ENCODE results near the gene UBR1.
"Not testable (repeated sequence)": the region's sequence is repeated elsewhere in the genome, so short reads cannot be mapped to it uniquely, and the experiment has no call there.

UBR1 gene

GRCh38 chr15:43042885-43043284, 63.0 kb downstream of the UBR1 start:
- Mint-ChIP-seq H3K4me3 (no peak overlapping the region), H3K27ac (no peak overlapping the region), H3K9me3 (no peaks in the 10 kb centered on the region), H3K4me1 (no peaks in the 10 kb centered on the region), H3K36me3 (peaks cover 90% of the 10 kb centered on the region)
- ATAC-seq (no peak), DNase-seq (ENCODE audit: low spot score in 2 of 2) (no peak)

GRCh38 chr15:43041085-43041484, 64.8 kb downstream of the UBR1 start:
- not testable (repeated sequence) for H3K4me3 Mint-ChIP-seq; ATAC-seq; H3K27ac Mint-ChIP-seq; H3K9me3 Mint-ChIP-seq; DNase-seq (ENCODE audit: low spot score in 2 of 2); H3K4me1 Mint-ChIP-seq
- peaks cover 90% of the 10 kb centered on the region for H3K36me3 Mint-ChIP-seq

GRCh38 chr15:43035240-43035639, 70.6 kb downstream of the UBR1 start:
- H3K4me1 Mint-ChIP-seq; H3K9me3 Mint-ChIP-seq; H3K27ac Mint-ChIP-seq; H3K4me3 Mint-ChIP-seq; ATAC-seq; DNase-seq (ENCODE audit: low spot score in 2 of 2): not testable (repeated sequence)
- peaks cover 91% of the 10 kb centered on the region for H3K36me3 Mint-ChIP-seq

- H3K36me3 Mint-ChIP-seq = peaks cover 96% of the 10 kb centered on the region
- DNase-seq (ENCODE audit: low spot score in 2 of 2) = no peak
- H3K27ac Mint-ChIP-seq = no peak overlapping the region
- no peaks in the 10 kb centered on the region for H3K9me3 Mint-ChIP-seq
- ATAC-seq = no peak
- H3K4me3 Mint-ChIP-seq = no peak overlapping the region
- H3K4me1 Mint-ChIP-seq = no peaks in the 10 kb centered on the region
These were observed 76.4 kb downstream of the UBR1 start for GRCh38 chr15:43029476-43029875.

- DNase-seq (ENCODE audit: low spot score in 2 of 2) (no peak), ATAC-seq (no peak)
- no peaks in the 10 kb centered on the region for H3K4me1 Mint-ChIP-seq
- H3K9me3 Mint-ChIP-seq = no peaks in the 10 kb centered on the region
- peaks cover 96% of the 10 kb centered on the region for H3K36me3 Mint-ChIP-seq
- peak overlapping the region; percentile 68 for H3K27ac Mint-ChIP-seq
- no peak overlapping the region for H3K4me3 Mint-ChIP-seq
These were observed 80.7 kb downstream of the UBR1 start for GRCh38 chr15:43025150-43025549.

GRCh38 chr15:43014671-43015070, 91.2 kb downstream of the UBR1 start:
- H3K4me1 Mint-ChIP-seq = not testable (repeated sequence)

GRCh38 chr15:43009206-43009605, 96.6 kb downstream of the UBR1 start:
- H3K27ac Mint-ChIP-seq = peak overlapping the region; percentile 52
- no peak for DNase-seq (ENCODE audit: low spot score in 2 of 2)
- H3K36me3 Mint-ChIP-seq = peaks cover 64% of the 10 kb centered on the region
- no peak for ATAC-seq
- no peaks in the 10 kb centered on the region for H3K4me1 Mint-ChIP-seq
- no peak overlapping the region for H3K4me3 Mint-ChIP-seq
- no peaks in the 10 kb centered on the region for H3K9me3 Mint-ChIP-seq

More at GRCh38 chr15:43014671-43015070, 91.2 kb downstream of the UBR1 start:
- not testable (repeated sequence) for H3K9me3 Mint-ChIP-seq; DNase-seq (ENCODE audit: low spot score in 2 of 2); H3K4me3 Mint-ChIP-seq; H3K27ac Mint-ChIP-seq; ATAC-seq
- H3K36me3 Mint-ChIP-seq = peaks cover 88% of the 10 kb centered on the region

GRCh38 chr15:43008150-43008549, 97.7 kb downstream of the UBR1 start:
- ATAC-seq = no peak

GRCh38 chr15:43007551-43007950, 98.3 kb downstream of the UBR1 start:
- H3K9me3 Mint-ChIP-seq = no peaks in the 10 kb centered on the region
- peaks cover 62% of the 10 kb centered on the region for H3K36me3 Mint-ChIP-seq
- no peak for ATAC-seq
- H3K27ac Mint-ChIP-seq = no peak overlapping the region
- DNase-seq (ENCODE audit: low spot score in 2 of 2) = no peak
- no peaks in the 10 kb centered on the region for H3K4me1 Mint-ChIP-seq
- no peak overlapping the region for H3K4me3 Mint-ChIP-seq

More at GRCh38 chr15:43008150-43008549, 97.7 kb downstream of the UBR1 start:
- no peaks in the 10 kb centered on the region for H3K9me3 Mint-ChIP-seq
- DNase-seq (ENCODE audit: low spot score in 2 of 2) = no peak
- H3K4me1 Mint-ChIP-seq = no peaks in the 10 kb centered on the region
- no peak overlapping the region for H3K4me3 Mint-ChIP-seq
- no peak overlapping the region for H3K27ac Mint-ChIP-seq
- H3K36me3 Mint-ChIP-seq = peaks cover 61% of the 10 kb centered on the region

- Mint-ChIP-seq H3K27ac (no peak overlapping the region), H3K4me3 (no peak overlapping the region), H3K36me3 (peaks cover 62% of the 10 kb centered on the region), H3K4me1 (no peaks in the 10 kb centered on the region), H3K9me3 (no peaks in the 10 kb centered on the region)
- no peak for ATAC-seq
- DNase-seq (ENCODE audit: low spot score in 2 of 2) = no peak
These were observed 98.8 kb downstream of the UBR1 start for GRCh38 chr15:43006991-43007390.

- not testable (repeated sequence) for H3K4me3 Mint-ChIP-seq; H3K4me1 Mint-ChIP-seq; ATAC-seq; H3K9me3 Mint-ChIP-seq; DNase-seq (ENCODE audit: low spot score in 2 of 2); H3K27ac Mint-ChIP-seq
- H3K36me3 Mint-ChIP-seq = peaks cover 45% of the 10 kb centered on the region
These were observed 100.8 kb downstream of the UBR1 start for GRCh38 chr15:43004886-43005595.

- Mint-ChIP-seq H3K36me3 (peaks cover 70% of the 10 kb centered on the region), H3K27ac (no peak overlapping the region), H3K4me1 (no peaks in the 10 kb centered on the region), H3K9me3 (no peaks in the 10 kb centered on the region), H3K4me3 (no peak overlapping the region)
- ATAC-seq (no peak), DNase-seq (ENCODE audit: low spot score in 2 of 2) (no peak)
These were observed 106.5 kb downstream of the UBR1 start for GRCh38 chr15:42999201-42999779.

GRCh38 chr15:42996871-42997270, 109.0 kb downstream of the UBR1 start:
- Mint-ChIP-seq H3K9me3 (no peaks in the 10 kb centered on the region), H3K27ac (no peak overlapping the region), H3K36me3 (peaks cover 55% of the 10 kb centered on the region), H3K4me1 (no peaks in the 10 kb centered on the region), H3K4me3 (no peak overlapping the region)
- DNase-seq (ENCODE audit: low spot score in 2 of 2) = no peak
- ATAC-seq = no peak

- H3K4me1 Mint-ChIP-seq = no peaks in the 10 kb centered on the region
- DNase-seq (ENCODE audit: low spot score in 2 of 2) (no peak), ATAC-seq (no peak)
- no peaks in the 10 kb centered on the region for H3K9me3 Mint-ChIP-seq
- H3K36me3 Mint-ChIP-seq = peaks cover 74% of the 10 kb centered on the region
- no peak overlapping the region for H3K4me3 Mint-ChIP-seq
- H3K27ac Mint-ChIP-seq = no peak overlapping the region
These were observed 111.3 kb downstream of the UBR1 start for GRCh38 chr15:42994546-42994945.

GRCh38 chr15:42992626-42993025, 113.2 kb downstream of the UBR1 start:
- H3K9me3 Mint-ChIP-seq = no peaks in the 10 kb centered on the region
- no peak for DNase-seq (ENCODE audit: low spot score in 2 of 2)
- no peaks in the 10 kb centered on the region for H3K4me1 Mint-ChIP-seq
- ATAC-seq = no peak
- H3K4me3 Mint-ChIP-seq = no peak overlapping the region
- peaks cover 77% of the 10 kb centered on the region for H3K36me3 Mint-ChIP-seq
- H3K27ac Mint-ChIP-seq = peak overlapping the region; percentile 65

- peaks cover 99% of the 10 kb centered on the region for H3K36me3 Mint-ChIP-seq
- no peaks in the 10 kb centered on the region for H3K9me3 Mint-ChIP-seq
These were observed 119.0 kb downstream of the UBR1 start for GRCh38 chr15:42986693-42987342.

More at GRCh38 chr15:42986693-42987342, 119.0 kb downstream of the UBR1 start:
- ATAC-seq = no peak
- Mint-ChIP-seq H3K4me3 (no peak overlapping the region), H3K4me1 (no peaks in the 10 kb centered on the region), H3K27ac (no peak overlapping the region)
- no peak for DNase-seq (ENCODE audit: low spot score in 2 of 2)
